Pons (tissue), 1 donor: ENCODE measurements around the gene ADAM19.
"Not testable (repeated sequence)": the region's sequence is repeated elsewhere in the genome, so short reads cannot be mapped to it uniquely, and the experiment has no call there.

ENCODE experiments used
- DNase-seq: peaks from one replicate; pipeline ENCODE4 v3.0.0-alpha.2; 2016; ENCODE audit warnings: low spot score

The ADAM19 gene

GRCh38 chr5:157460921-157461792 is 114.4 kb downstream of the ADAM19 start:
- DNase-seq = no peak

GRCh38 chr5:157459715-157460599 is 115.6 kb downstream of the ADAM19 start, which contains the start of gene NIPAL4:
TSS of gene NIPAL4 (plus strand) at chr5:157460213. CDS start at chr5:157460321, 108 bp downstream.
- DNase-seq = no peak

- no peak for DNase-seq
These were observed 116.7 kb downstream of the ADAM19 start for GRCh38 chr5:157458835-157459234.

- DNase-seq = no peak
These were observed 118.2 kb downstream of the ADAM19 start for GRCh38 chr5:157457391-157457790.

GRCh38 chr5:157456301-157456700 is 119.3 kb downstream of the ADAM19 start:
- peak; percentile 99 for DNase-seq

- DNase-seq = no peak
These were observed 120.5 kb downstream of the ADAM19 start for GRCh38 chr5:157455057-157455456.

- no peak for DNase-seq
These were observed 121.3 kb downstream of the ADAM19 start for GRCh38 chr5:157454273-157454672.

- DNase-seq = no peak
These were observed 123.8 kb downstream of the ADAM19 start for GRCh38 chr5:157451806-157452205.

- no peak for DNase-seq
These were observed 125.6 kb downstream of the ADAM19 start for GRCh38 chr5:157450024-157450423.

GRCh38 chr5:157449011-157449723 is 126.4 kb downstream of the ADAM19 start:
- DNase-seq = peak; percentile 66

GRCh38 chr5:157447201-157447637 is 128.4 kb downstream of the ADAM19 start:
- no peak for DNase-seq

- DNase-seq = peak; percentile 0
These were observed 129.1 kb downstream of the ADAM19 start for GRCh38 chr5:157446412-157446935.

- DNase-seq = peak; percentile 0
These were observed 129.7 kb downstream of the ADAM19 start for GRCh38 chr5:157445745-157446411.

GRCh38 chr5:157444224-157444623 is 131.4 kb downstream of the ADAM19 start:
- peak; percentile 1 for DNase-seq

GRCh38 chr5:157443041-157443549 is 132.5 kb downstream of the ADAM19 start:
- DNase-seq = no peak

- no peak for DNase-seq
These were observed 141.5 kb downstream of the ADAM19 start for GRCh38 chr5:157434096-157434495.

GRCh38 chr5:157431544-157432200 is 143.9 kb downstream of the ADAM19 start:
- peak; percentile 97 for DNase-seq

GRCh38 chr5:157429920-157430319 is 145.7 kb downstream of the ADAM19 start:
- DNase-seq = not testable (repeated sequence)
